Fibroblast of villous mesenchyme (primary cell): Measurements from ENCODE around the gene USP36. TPM values are rescaled to one million over a fixed set of nuclear protein-coding genes. Genes with fewer than 3 reads are reported as not detected.

Experiments
- DNase-seq: peaks from one replicate; pipeline ENCODE4 v3.0.0-alpha.2; 2010; ENCODE audit warnings: low read depth
- H3K4me3 ChIP-seq: 2 replicates; pipeline ENCODE4 v1.5.1; 2011; ENCODE audit warnings: low read depth, mild to moderate bottlenecking, low read length
- CTCF ChIP-seq: IDR thresholded peaks from 2 replicates; pipeline ENCODE4 v1.5.1; 2012; ENCODE audit warnings: low read depth, mild to moderate bottlenecking, low read length; ENCODE audit not compliant: insufficient read depth
- total RNA-seq: library from RNA; depleted of rRNA; stranded (reverse); fragments of >200 nt; gene quantifications from 2 replicates; pipeline ENCODE4 v1.2.3, GENCODE V29; 2012

The USP36 gene
- total RNA-seq, 1 donor: 32.4 TPM

DNA sequence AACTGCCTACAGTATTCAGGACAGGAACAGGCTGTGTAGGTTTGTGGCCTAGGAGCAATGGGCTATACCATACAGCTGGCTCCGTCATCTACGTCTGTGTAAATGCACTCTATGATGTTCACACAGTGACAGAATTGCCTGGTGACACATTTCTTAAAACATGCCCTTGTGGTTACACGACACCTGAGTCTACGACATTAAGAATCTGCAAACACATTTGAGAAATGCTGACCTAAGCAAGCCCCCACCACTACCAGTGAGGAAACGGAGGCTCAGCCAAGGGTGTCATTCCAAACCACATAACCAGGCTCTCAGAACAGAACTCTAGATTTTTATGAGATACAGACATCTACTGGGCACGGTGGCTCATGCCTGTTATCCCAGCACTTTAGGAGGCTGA lies 23.5 kb downstream of the USP36 start:
- no peak overlapping the region for H3K4me3 ChIP-seq
- DNase-seq: no peak
- TF ChIP-seq CTCF: no peak

DNA sequence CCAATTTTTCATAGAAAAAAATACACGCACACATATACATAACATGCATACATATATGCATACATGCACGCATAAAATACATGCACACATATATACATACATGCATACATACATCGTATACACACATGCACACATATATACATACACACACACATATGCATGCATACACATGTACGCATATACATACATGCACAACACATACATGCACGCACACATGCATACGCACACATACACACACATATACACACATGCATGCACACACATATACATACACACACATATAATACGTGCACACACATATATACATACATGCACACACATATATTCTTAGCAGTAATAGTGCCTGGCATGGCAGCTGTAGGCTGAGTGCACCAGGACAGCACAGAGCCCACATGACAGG lies 24.9 kb downstream of the USP36 start:
- DNase-seq: no peak
- no peak for TF ChIP-seq CTCF
- no peak overlapping the region for H3K4me3 ChIP-seq

DNA sequence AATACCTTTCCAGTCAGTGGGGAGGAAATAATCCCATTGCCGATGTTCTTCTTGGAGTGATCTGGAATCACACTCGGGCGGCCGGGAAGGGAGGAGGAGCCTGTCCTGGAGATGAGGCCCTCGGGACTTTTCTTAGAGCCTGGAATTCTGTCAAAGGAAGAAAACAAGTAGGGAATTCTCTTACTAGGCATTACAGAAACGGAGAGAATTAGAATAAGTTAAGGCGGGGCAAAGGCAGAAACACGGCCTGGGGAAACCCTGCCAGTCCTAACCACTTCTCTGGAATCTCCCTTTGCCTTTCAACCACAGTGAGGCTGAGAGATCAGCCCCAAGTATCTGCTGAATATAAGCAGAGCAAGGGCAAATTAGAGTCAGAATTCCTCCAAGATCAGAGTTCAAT lies 27.8 kb downstream of the USP36 start:
- no peak for TF ChIP-seq CTCF
- no peak for DNase-seq

DNA sequence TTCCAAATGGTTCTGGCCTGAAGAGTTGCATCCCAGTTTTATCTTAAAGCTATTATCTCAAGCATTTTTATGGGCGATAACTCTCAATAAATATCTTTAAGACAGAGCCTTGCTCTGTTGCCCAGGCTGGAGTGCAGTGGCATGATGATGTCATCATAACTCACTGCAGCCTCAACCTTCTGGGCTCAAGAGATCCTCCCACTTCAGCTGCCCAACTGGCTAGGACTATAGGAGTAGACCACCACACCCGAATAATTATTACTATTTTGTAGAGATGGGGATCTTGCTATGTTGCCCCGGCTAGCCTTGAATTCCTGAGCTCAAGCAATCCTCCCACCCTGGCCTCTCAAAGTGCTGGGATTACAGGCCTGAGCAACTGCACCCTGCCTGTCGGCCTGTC lies 32.5 kb downstream of the USP36 start:
- DNase-seq: peak; percentile 67
- TF ChIP-seq CTCF: no peak
- no peak overlapping the region for H3K4me3 ChIP-seq

More for the DNA sequence above, 27.8 kb downstream of the USP36 start:
- H3K4me3 ChIP-seq: no peak overlapping the region

DNA sequence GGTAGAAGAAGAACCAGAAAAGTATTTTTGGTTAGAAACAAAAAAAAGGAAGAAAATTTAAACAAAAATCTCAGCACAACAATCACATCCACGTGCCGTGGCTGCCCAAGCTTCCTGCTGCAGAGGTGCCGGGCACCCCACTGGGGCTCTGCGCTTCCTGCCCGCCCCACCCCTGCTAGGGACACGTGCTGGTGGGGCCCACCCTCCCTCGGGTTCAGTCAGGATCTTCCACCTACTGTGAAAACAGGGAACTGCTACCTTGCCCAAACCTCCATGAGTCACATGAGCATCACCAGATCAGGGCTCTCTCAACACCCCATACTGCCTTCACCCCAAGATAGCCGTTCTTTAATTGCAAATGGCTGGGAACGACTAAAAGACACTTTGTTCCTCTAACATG lies 34.2 kb downstream of the USP36 start:
- DNase-seq: no peak
- TF ChIP-seq CTCF: no peak
- no peak overlapping the region for H3K4me3 ChIP-seq

GRCh38 chr17:78805301-78805700 lies 35.3 kb downstream of the USP36 start:
- DNase-seq: no peak
- no peak overlapping the region for H3K4me3 ChIP-seq
- TF ChIP-seq CTCF: no peak

GRCh38 chr17:78804777-78805176 lies 35.8 kb downstream of the USP36 start:
- H3K4me3 ChIP-seq: no peak overlapping the region
- DNase-seq: no peak
- TF ChIP-seq CTCF: no peak
